HG03460 (cell line): Measurements from ENCODE around the gene CDH22.

Experiments used
- ATAC-seq: cut with Tn5 transposase; IDR thresholded peaks from one replicate; pipeline ENCODE4 v1.9.1; 2021; ENCODE audit not compliant: unreplicated experiment

Gene CDH22

GRCh38 chr20:46272389-46273047 is 35.8 kb downstream of the CDH22 start:
- no peak for ATAC-seq

GRCh38 chr20:46270977-46271744 is 37.1 kb downstream of the CDH22 start:
- ATAC-seq = no peak

- no peak for ATAC-seq
Observed at GRCh38 chr20:46269372-46269771, 38.9 kb downstream of the CDH22 start.

- no peak for ATAC-seq
Observed at GRCh38 chr20:46268662-46269061, 39.6 kb downstream of the CDH22 start.

GRCh38 chr20:46268131-46268614 is 40.1 kb downstream of the CDH22 start:
- ATAC-seq = no peak

- no peak for ATAC-seq
Observed at GRCh38 chr20:46267108-46268105, 40.9 kb downstream of the CDH22 start.

GRCh38 chr20:46265539-46265938 is 42.8 kb downstream of the CDH22 start:
- no peak for ATAC-seq

- ATAC-seq = no peak
Observed at GRCh38 chr20:46264391-46265266, 43.7 kb downstream of the CDH22 start.

GRCh38 chr20:46261456-46262253 is 46.6 kb downstream of the CDH22 start:
- ATAC-seq = no peak

GRCh38 chr20:46260936-46261454 is 47.3 kb downstream of the CDH22 start:
- ATAC-seq = no peak

GRCh38 chr20:46260480-46260879 is 47.8 kb downstream of the CDH22 start:
- no peak for ATAC-seq

GRCh38 chr20:46259260-46259859 is 48.9 kb downstream of the CDH22 start:
- no peak for ATAC-seq

- ATAC-seq = no peak
Observed at GRCh38 chr20:46257887-46258286, 50.4 kb downstream of the CDH22 start.

- ATAC-seq = no peak
Observed at GRCh38 chr20:46256293-46256692, 52.0 kb downstream of the CDH22 start.

- ATAC-seq = no peak
Observed at GRCh38 chr20:46255440-46256104, 52.7 kb downstream of the CDH22 start.

- ATAC-seq = no peak
Observed at GRCh38 chr20:46253391-46253790, 54.9 kb downstream of the CDH22 start.

- no peak for ATAC-seq
Observed at GRCh38 chr20:46252352-46253091, 55.8 kb downstream of the CDH22 start.
